ENCODE results near the gene ARL8A. TPM values are rescaled to one million over a fixed set of nuclear protein-coding genes. Genes with fewer than 3 reads are reported as not detected.

ARL8A gene
- total and polyA plus RNA-seq, 10 of the 15 experiments (the other 5 are each of a cell fraction or from before 2014, with no cell fraction given), result 0.34 to 49.2 (median 15.4) TPM

- H2AFZ ChIP-seq (ENCODE audit: control insufficient read depth, low read depth, low read length), result no peak overlapping the region
- ChIA-PET RAD21 (ENCODE audit: unreplicated experiment) (interaction anchor here (1.1 to 2.4 kb wide), 15 partner anchors 10 to 527 kb away, joined by 3 to 39 read pairs (median 6); partner anchors contain the start of genes PTPN7 and UBE2T), SMC1A (ENCODE audit: uncharacterized antibody, unreplicated experiment) (interaction anchor here (0.6 to 1.7 kb wide), 10 partner anchors 32 to 876 kb away, joined by 3 to 23 read pairs (median 4); partner anchors contain the start of gene PTPN7), CTCF (interaction anchor here (0.6 to 2.9 kb wide), 53 partner anchors 8 to 797 kb away, joined by 3 to 52 read pairs (median 4); partner anchors contain the start of genes ARL8A and PTPN7), POLR2A (no interaction called here)
- no peak overlapping the region for H3K4me3 ChIP-seq
- peak; percentile 87 for FAIRE-seq
- H3K27ac ChIP-seq (ENCODE audit: control insufficient read depth, insufficient read depth), result no peak overlapping the region
- ATAC-seq, result peak; percentile 80
- H3K36me3 ChIP-seq (ENCODE audit: control insufficient read depth in 2 of 2, insufficient read depth in 2 of 2, low read length in 1 of 2), result no peaks in the 10 kb centered on the region
- no peaks in the 10 kb centered on the region for H4K20me1 ChIP-seq (ENCODE audit: control insufficient read depth, insufficient read depth)
- H3K4me2 ChIP-seq (ENCODE audit: control insufficient read depth, insufficient read depth), result no peak overlapping the region
- H3K9ac ChIP-seq (ENCODE audit: control insufficient read depth, insufficient read depth, low read length), result no peak overlapping the region
- H3K9me3 ChIP-seq (replicated peaks; ENCODE audit: control insufficient read depth, insufficient read depth, low read length), result no peaks in the 10 kb centered on the region
- H3K4me1 ChIP-seq (ENCODE audit: control insufficient read depth, insufficient read depth, low read length), result no peaks in the 10 kb centered on the region
- peaks cover 7 to 11% of the 10 kb centered on the region in 2 experiments for H3K27me3 ChIP-seq (replicated peaks in 1 of 2; ENCODE audit: control insufficient read depth in 2 of 2, insufficient read depth in 2 of 2, low read length in 1 of 2)
- H3K79me2 ChIP-seq (ENCODE audit: control insufficient read depth, insufficient read depth, low read length), result no peaks in the 10 kb centered on the region
- in situ Hi-C loops (cut with MboI), result no loop called here
- WGBS (ENCODE audit: insufficient coverage, insufficient replicate concordance, low lambda C conversion rate, missing lambda C conversion rate), result 18% methylated on average over 16 of the region's 18 CpGs
- no peak for DNase-seq (ENCODE audit: low read depth, low spot score)
- BruUV-seq (replicated peaks), result no TSS peak
- intact Hi-C loops (cut with micrococcal nuclease; ENCODE audit: unreplicated experiment), result loop anchor here (1.0 to 10.0 kb wide), 4 partner anchors 44 to 526 kb away; no protein-coding TSS in a partner anchor
- TF ChIP-seq ATF7 (IDR thresholded peaks at IDR 0.05; ENCODE audit: low read depth) (no peak), EZH2 (IDR thresholded peaks at IDR 0.05; ENCODE audit: borderline replicate concordance, control insufficient read depth, low read depth, low read length) (no peak), TCF7 (IDR thresholded peaks at IDR 0.05; ENCODE audit: borderline replicate concordance) (no peak), MXI1 (IDR thresholded peaks at IDR 0.05; ENCODE audit: low read depth, low read length) (no peak), MTA2 (IDR thresholded peaks at IDR 0.05; ENCODE audit: low read depth) (no peak), ZNF384 (IDR thresholded peaks at IDR 0.05; ENCODE audit: borderline replicate concordance, low read depth, low read length) (no peak), IKZF1 (conservative IDR thresholded peaks at IDR 0.05) (no peak), RAD21 (IDR thresholded peaks at IDR 0.05; ENCODE audit: insufficient read depth, low read depth, low read length) (peak; percentile 71), RUNX3 (IDR thresholded peaks at IDR 0.05; ENCODE audit: low read length) (peak; percentile 12; the same call in 1 of the 2 replicates), HSF1 (IDR thresholded peaks at IDR 0.05; ENCODE audit: low read depth, low read length) (no peak), POLR2AphosphoS5 (IDR thresholded peaks at IDR 0.05; ENCODE audit: low read length) (no peak), RBBP5 (conservative IDR thresholded peaks at IDR 0.05) (no peak), SMC3 (IDR thresholded peaks at IDR 0.05; ENCODE audit: borderline replicate concordance, low read length) (peak; percentile 64; the same call in 1 of the 2 replicates), ELK1 (IDR thresholded peaks at IDR 0.05; ENCODE audit: low read depth, low read length) (no peak)
- TF ChIP-seq, protein P1, sequence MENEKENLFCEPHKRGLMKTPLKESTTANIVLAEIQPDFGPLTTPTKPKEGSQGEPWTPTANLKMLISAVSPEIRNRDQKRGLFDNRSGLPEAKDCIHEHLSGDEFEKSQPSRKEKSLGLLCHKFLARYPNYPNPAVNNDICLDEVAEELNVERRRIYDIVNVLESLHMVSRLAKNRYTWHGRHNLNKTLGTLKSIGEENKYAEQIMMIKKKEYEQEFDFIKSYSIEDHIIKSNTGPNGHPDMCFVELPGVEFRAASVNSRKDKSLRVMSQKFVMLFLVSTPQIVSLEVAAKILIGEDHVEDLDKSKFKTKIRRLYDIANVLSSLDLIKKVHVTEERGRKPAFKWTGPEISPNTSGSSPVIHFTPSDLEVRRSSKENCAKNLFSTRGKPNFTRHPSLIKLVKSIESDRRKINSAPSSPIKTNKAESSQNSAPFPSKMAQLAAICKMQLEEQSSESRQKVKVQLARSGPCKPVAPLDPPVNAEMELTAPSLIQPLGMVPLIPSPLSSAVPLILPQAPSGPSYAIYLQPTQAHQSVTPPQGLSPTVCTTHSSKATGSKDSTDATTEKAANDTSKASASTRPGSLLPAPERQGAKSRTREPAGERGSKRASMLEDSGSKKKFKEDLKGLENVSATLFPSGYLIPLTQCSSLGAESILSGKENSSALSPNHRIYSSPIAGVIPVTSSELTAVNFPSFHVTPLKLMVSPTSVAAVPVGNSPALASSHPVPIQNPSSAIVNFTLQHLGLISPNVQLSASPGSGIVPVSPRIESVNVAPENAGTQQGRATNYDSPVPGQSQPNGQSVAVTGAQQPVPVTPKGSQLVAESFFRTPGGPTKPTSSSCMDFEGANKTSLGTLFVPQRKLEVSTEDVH (IDR thresholded peaks at IDR 0.05; ENCODE audit: low read depth, partially characterized antibody), result no peak
Measured at GRCh38 chr1:202192770-202193613, 48.5 kb upstream of the ARL8A start.

Data from GM12878 (cell line).